RKO (cell line): Measurements from ENCODE around the gene GDF15.
"Not testable (repeated sequence)": the region's sequence is repeated elsewhere in the genome, so short reads cannot be mapped to it uniquely, and the experiment has no call there.

ENCODE experiments used
- DNase-seq: peaks from one replicate; pipeline ENCODE4 v3.0.0-alpha.2; 2016; ENCODE audit warnings: low spot score

Gene GDF15

GRCh38 chr19:18385675-18386542 is at the start of gene GDF15:
GDF15 (plus strand) TSS chr19:18386158; CDS start chr19:18386190, 32 bp downstream.
- no peak for DNase-seq

GRCh38 chr19:18338541-18338940 is 47.4 kb upstream of the GDF15 start:
- DNase-seq: no peak

GRCh38 chr19:18339723-18340122 is 46.2 kb upstream of the GDF15 start:
- peak; percentile 50 for DNase-seq

GRCh38 chr19:18340190-18340989 is 45.6 kb upstream of the GDF15 start, which contains the start of gene PGPEP1:
PGPEP1 (plus strand) TSS chr19:18340598; CDS start chr19:18340682, 84 bp downstream.
- DNase-seq: peak; percentile 75

- DNase-seq: peak; percentile 82
Measured at GRCh38 chr19:18340990-18341868, 44.7 kb upstream of the GDF15 start.

GRCh38 chr19:18342090-18342632 is 43.8 kb upstream of the GDF15 start:
- DNase-seq: no peak

- DNase-seq: no peak
Measured at GRCh38 chr19:18344582-18344950, 41.4 kb upstream of the GDF15 start.

GRCh38 chr19:18345296-18345695 is 40.7 kb upstream of the GDF15 start:
- DNase-seq: no peak

GRCh38 chr19:18346091-18346490 is 39.9 kb upstream of the GDF15 start:
- DNase-seq: no peak

GRCh38 chr19:18348171-18348570 is 37.8 kb upstream of the GDF15 start:
- DNase-seq: no peak

- DNase-seq: not testable (repeated sequence)
Measured at GRCh38 chr19:18348818-18349339, 37.1 kb upstream of the GDF15 start.

GRCh38 chr19:18349524-18350128 is 36.3 kb upstream of the GDF15 start:
- no peak for DNase-seq

GRCh38 chr19:18350490-18350889 is 35.5 kb upstream of the GDF15 start:
- DNase-seq: no peak

GRCh38 chr19:18351544-18351943 is 34.4 kb upstream of the GDF15 start:
- DNase-seq: no peak

- no peak for DNase-seq
Measured at GRCh38 chr19:18353378-18354005, 32.5 kb upstream of the GDF15 start.

GRCh38 chr19:18354743-18355142 is 31.2 kb upstream of the GDF15 start:
- not testable (repeated sequence) for DNase-seq

- DNase-seq: no peak
Measured at GRCh38 chr19:18357041-18357440, 28.9 kb upstream of the GDF15 start.

GRCh38 chr19:18361646-18362045 is 24.3 kb upstream of the GDF15 start:
- no peak for DNase-seq

GRCh38 chr19:18362934-18363542 is 22.9 kb upstream of the GDF15 start:
- no peak for DNase-seq

- DNase-seq: no peak
Measured at GRCh38 chr19:18363787-18364186, 22.2 kb upstream of the GDF15 start.
